Liver (tissue), 3 donors: ENCODE data around the gene DOK1.

Experiments
- CTCF ChIP-seq: fragments of 150-350 bp; IDR thresholded peaks from 2 replicates; pipeline ENCODE4 v1.5.1; 2017; ENCODE audit warnings: improper control_type of control experiment, low read depth, low read length; ENCODE audit not compliant: missing input control
- EGR1 ChIP-seq, 2 donors: IDR thresholded peaks; 2 replicates each; pipeline ENCODE4 v1.6.1; 2016 to 2018; ENCODE audit warnings: antibody characterized with exemption in 2 of 2, low read depth in 2 of 2
- FOXA1 ChIP-seq: IDR thresholded peaks from 2 replicates; pipeline ENCODE4 v1.6.1; 2016; ENCODE audit warnings: antibody characterized with exemption
- GABPA ChIP-seq, 2 donors: IDR thresholded peaks in 1 of 2; conservative IDR thresholded peaks in 1 of 2; 2 replicates each; pipeline ENCODE4 v1.6.1; 2016; ENCODE audit warnings: antibody characterized with exemption in 2 of 2, mild to moderate bottlenecking in 1 of 2, moderate library complexity in 1 of 2
- SP1 ChIP-seq: IDR thresholded peaks from 2 replicates; pipeline ENCODE4 v1.6.1; 2018; ENCODE audit warnings: antibody characterized with exemption, mild to moderate bottlenecking
- YY1 ChIP-seq: IDR thresholded peaks from 2 replicates; pipeline ENCODE4 v1.6.1; 2016; ENCODE audit warnings: antibody characterized with exemption, mild to moderate bottlenecking
- donor health status: healthy.
- donor health status: healthy.

GRCh38 chr2:74524005-74524404 lies 30.5 kb upstream of the DOK1 start:
- no peak for TF ChIP-seq CTCF
- TF ChIP-seq YY1, result no peak
- TF ChIP-seq FOXA1, result no peak
- TF ChIP-seq SP1, result no peak
- no peak for TF ChIP-seq EGR1 (IDR thresholded peaks at IDR 0.05; ENCODE audit: low read depth in 2 of 2)
- TF ChIP-seq GABPA (IDR thresholded peaks at IDR 0.05 in 1 of 2, conservative IDR thresholded peaks at IDR 0.05 in 1 of 2), result no peak
